Measurements from ENCODE around the gene MAD2L1.

Gene MAD2L1

DNA sequence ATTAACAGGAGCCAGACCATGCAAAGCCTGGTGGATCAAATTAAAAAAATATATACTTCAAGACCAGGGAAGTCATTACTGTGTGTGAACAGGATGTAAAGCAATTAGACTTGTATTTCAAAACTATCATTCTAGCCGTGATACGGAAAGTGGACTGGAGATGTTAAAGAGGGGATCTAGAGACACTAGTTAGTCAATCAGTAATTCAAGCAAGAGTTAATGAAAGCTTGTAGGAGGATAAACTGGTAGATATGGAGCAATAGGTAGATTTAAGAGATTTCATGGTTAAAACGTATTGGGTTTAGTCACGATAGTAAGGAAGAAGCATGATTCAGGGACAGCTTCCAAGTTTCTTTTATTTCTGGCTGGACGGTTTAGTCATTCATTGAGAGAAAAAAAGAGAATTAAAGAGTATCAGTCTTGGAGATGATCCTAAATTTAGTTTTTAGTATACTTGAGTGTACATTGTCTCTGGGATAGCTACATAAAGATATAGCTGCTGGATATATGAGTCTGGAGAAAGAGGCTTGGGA is 3.9 kb downstream of the MAD2L1 start:
- TF ChIP-seq EZH2phosphoT487 (IDR thresholded peaks at IDR 0.05; ENCODE audit: borderline replicate concordance) = no peak
- no peak for TF ChIP-seq CTCF (conservative IDR thresholded peaks at IDR 0.05; ENCODE audit: low read length)
- H3K9me3 ChIP-seq (ENCODE audit: insufficient read depth, low read depth, low read length) = no peaks in the 10 kb centered on the region
- H3K36me3 ChIP-seq (ENCODE audit: insufficient read depth, low read length) = peaks cover 12% of the 10 kb centered on the region; the same call in 1 of the 2 replicates
- peak overlapping the region; percentile 83 for H3K4me3 ChIP-seq (ENCODE audit: low read length, poor library complexity, severe bottlenecking)
- peak overlapping the region; percentile 91 for H3K9ac ChIP-seq (ENCODE audit: low read depth, low read length, poor library complexity, severe bottlenecking)
- no peak overlapping the region for H2AFZ ChIP-seq (ENCODE audit: low read length)
- H3K4me1 ChIP-seq (ENCODE audit: insufficient read depth, low read length, poor library complexity, severe bottlenecking) = peaks cover 52% of the 10 kb centered on the region
- no peaks in the 10 kb centered on the region for H3F3A ChIP-seq (ENCODE audit: low read depth)
- no peaks in the 10 kb centered on the region for H3K9me2 ChIP-seq (replicated peaks; ENCODE audit: low read depth, low read length)
- H3K79me2 ChIP-seq (ENCODE audit: insufficient read depth, low read length) = peaks cover 83% of the 10 kb centered on the region
- H3K27me3 ChIP-seq (ENCODE audit: insufficient read depth, low read length, poor library complexity, severe bottlenecking) = no peaks in the 10 kb centered on the region
- peaks cover 74% of the 10 kb centered on the region for H4K20me1 ChIP-seq (ENCODE audit: insufficient read depth, low read length, poor library complexity, severe bottlenecking)
- H3K4me2 ChIP-seq (ENCODE audit: low read depth, low read length, poor library complexity, severe bottlenecking) = peak overlapping the region; percentile 92

GRCh38 chr4:120059036-120059435 is 7.6 kb downstream of the MAD2L1 start:
- Histone ChIP-seq H3K4me1 (ENCODE audit: insufficient read depth, low read length, poor library complexity, severe bottlenecking) (peaks cover 50% of the 10 kb centered on the region), H4K20me1 (ENCODE audit: insufficient read depth, low read length, poor library complexity, severe bottlenecking) (peaks cover 53% of the 10 kb centered on the region), H3K4me2 (ENCODE audit: low read depth, low read length, poor library complexity, severe bottlenecking) (peak overlapping the region; percentile 92), H3K9me3 (ENCODE audit: insufficient read depth, low read depth, low read length) (no peaks in the 10 kb centered on the region), H3K4me3 (ENCODE audit: low read length, poor library complexity, severe bottlenecking) (no peak overlapping the region), H3K36me3 (ENCODE audit: insufficient read depth, low read length) (peaks cover 21% of the 10 kb centered on the region; the same call in 1 of the 2 replicates), H3K27me3 (ENCODE audit: insufficient read depth, low read length, poor library complexity, severe bottlenecking) (no peaks in the 10 kb centered on the region), H3K9ac (ENCODE audit: low read depth, low read length, poor library complexity, severe bottlenecking) (no peak overlapping the region), H3K9me2 (replicated peaks; ENCODE audit: low read depth, low read length) (no peaks in the 10 kb centered on the region), H3F3A (ENCODE audit: low read depth) (no peaks in the 10 kb centered on the region; the same call in 1 of the 2 replicates), H2AFZ (ENCODE audit: low read length) (no peak overlapping the region), H3K79me2 (ENCODE audit: insufficient read depth, low read length) (peaks cover 63% of the 10 kb centered on the region)
- TF ChIP-seq CTCF (conservative IDR thresholded peaks at IDR 0.05; ENCODE audit: low read length) (no peak), EZH2phosphoT487 (IDR thresholded peaks at IDR 0.05; ENCODE audit: borderline replicate concordance) (no peak)

DNA sequence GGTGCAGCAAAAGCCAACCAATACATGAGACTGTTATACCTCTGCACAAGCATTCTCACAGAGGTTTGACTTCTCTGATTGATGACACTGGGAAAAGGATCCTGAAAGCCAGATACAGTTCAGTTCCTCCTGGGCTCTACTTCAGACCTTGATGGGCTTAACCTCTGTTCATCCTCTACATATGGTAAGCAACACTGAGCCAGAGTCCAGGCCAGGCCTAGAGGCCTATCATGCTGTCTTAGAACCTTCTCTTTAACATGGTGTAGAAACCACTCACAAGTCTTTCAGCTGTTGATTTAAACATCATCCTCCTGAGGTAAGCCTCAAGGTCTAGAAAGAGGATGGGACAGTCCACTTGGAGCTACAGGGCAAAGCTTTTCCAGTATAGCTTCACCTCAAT is 9.2 kb downstream of the MAD2L1 start:
- Histone ChIP-seq H3K36me3 (ENCODE audit: insufficient read depth, low read length) (peaks cover 21% of the 10 kb centered on the region; the same call in 1 of the 2 replicates), H2AFZ (ENCODE audit: low read length) (no peak overlapping the region), H3K9me2 (replicated peaks; ENCODE audit: low read depth, low read length) (no peaks in the 10 kb centered on the region), H3K27me3 (ENCODE audit: insufficient read depth, low read length, poor library complexity, severe bottlenecking) (no peaks in the 10 kb centered on the region), H3K4me1 (ENCODE audit: insufficient read depth, low read length, poor library complexity, severe bottlenecking) (peaks cover 37% of the 10 kb centered on the region), H3K79me2 (ENCODE audit: insufficient read depth, low read length) (peaks cover 47% of the 10 kb centered on the region), H4K20me1 (ENCODE audit: insufficient read depth, low read length, poor library complexity, severe bottlenecking) (peaks cover 38% of the 10 kb centered on the region), H3K4me2 (ENCODE audit: low read depth, low read length, poor library complexity, severe bottlenecking) (no peak overlapping the region), H3F3A (ENCODE audit: low read depth) (no peaks in the 10 kb centered on the region; the same call in 1 of the 2 replicates), H3K4me3 (ENCODE audit: low read length, poor library complexity, severe bottlenecking) (no peak overlapping the region), H3K9ac (ENCODE audit: low read depth, low read length, poor library complexity, severe bottlenecking) (no peak overlapping the region), H3K9me3 (ENCODE audit: insufficient read depth, low read depth, low read length) (no peaks in the 10 kb centered on the region)
- TF ChIP-seq EZH2phosphoT487 (IDR thresholded peaks at IDR 0.05; ENCODE audit: borderline replicate concordance) (no peak), CTCF (conservative IDR thresholded peaks at IDR 0.05; ENCODE audit: low read length) (no peak)

Measured in Loucy (cell line).